UCSD-AML1 (cell line): ENCODE data around the gene SLC12A7.

ENCODE experiments used
- DNase-seq: peaks from one replicate; lab custom pipeline; 2025; ENCODE audit not compliant: unreplicated experiment; lab: John Stamatoyannopoulos, UW

The SLC12A7 gene

GRCh38 chr5:1111241-1111726 lies 579 bp downstream of the SLC12A7 start:
- DNase-seq: peak; percentile 47

GRCh38 chr5:1110307-1111240 lies 1.3 kb downstream of the SLC12A7 start:
- DNase-seq: no peak

GRCh38 chr5:1109542-1110306 lies 2.1 kb downstream of the SLC12A7 start:
- DNase-seq: no peak

GRCh38 chr5:1108865-1109174 lies 3.0 kb downstream of the SLC12A7 start:
- DNase-seq: no peak

GRCh38 chr5:1108023-1108864 lies 3.6 kb downstream of the SLC12A7 start:
- DNase-seq: peak; percentile 68

- DNase-seq: peak; percentile 67
These were observed 4.5 kb downstream of the SLC12A7 start for GRCh38 chr5:1107167-1108022.

GRCh38 chr5:1106385-1107166 lies 5.3 kb downstream of the SLC12A7 start:
- no peak for DNase-seq

GRCh38 chr5:1105350-1106265 lies 6.3 kb downstream of the SLC12A7 start:
- peak; percentile 72 for DNase-seq

GRCh38 chr5:1104327-1105006 lies 7.4 kb downstream of the SLC12A7 start:
- peak; percentile 64 for DNase-seq

- no peak for DNase-seq
These were observed 8.1 kb downstream of the SLC12A7 start for GRCh38 chr5:1103505-1104326.

GRCh38 chr5:1103093-1103492 lies 8.8 kb downstream of the SLC12A7 start:
- DNase-seq: no peak

- peak; percentile 70 for DNase-seq
These were observed 9.7 kb downstream of the SLC12A7 start for GRCh38 chr5:1101961-1102713.

GRCh38 chr5:1100664-1101574 lies 10.9 kb downstream of the SLC12A7 start:
- DNase-seq: no peak

GRCh38 chr5:1099926-1100663 lies 11.8 kb downstream of the SLC12A7 start:
- DNase-seq: no peak
